HT-29 (cell line): ENCODE data around the gene LASP1. TPM values are rescaled to one million over a fixed set of nuclear protein-coding genes. Genes with fewer than 3 reads are reported as not detected.

ENCODE experiments used
- DNase-seq: peaks from one replicate; pipeline ENCODE4 v3.0.0-alpha.2; 2015; ENCODE audit warnings: low spot score
- total RNA-seq: library from RNA; depleted of rRNA; stranded (reverse); fragments of >200 nt; shearing (Covaris generic); gene quantifications from 2 replicates; pipeline ENCODE4 v1.2.3, GENCODE V29; 2014; rRNA removed

LASP1 gene, protein sequence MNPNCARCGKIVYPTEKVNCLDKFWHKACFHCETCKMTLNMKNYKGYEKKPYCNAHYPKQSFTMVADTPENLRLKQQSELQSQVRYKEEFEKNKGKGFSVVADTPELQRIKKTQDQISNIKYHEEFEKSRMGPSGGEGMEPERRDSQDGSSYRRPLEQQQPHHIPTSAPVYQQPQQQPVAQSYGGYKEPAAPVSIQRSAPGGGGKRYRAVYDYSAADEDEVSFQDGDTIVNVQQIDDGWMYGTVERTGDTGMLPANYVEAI
- 266 and 279 TPM in 2 replicates for total RNA-seq

- DNase-seq: peak; percentile 97
Observed at GRCh38 chr17:38869526-38870258, at the start of gene LASP1. LASP1 (plus strand) TSS chr17:38870058; CDS start chr17:38870190, 132 bp downstream.

- DNase-seq: peak; percentile 100
Observed at GRCh38 chr17:38824899-38825761, 44.7 kb upstream of the LASP1 start, which contains the start of gene CWC25. CWC25 (minus strand) TSS chr17:38825321; CDS start chr17:38825183, 138 bp downstream.

GRCh38 chr17:38825762-38826247 is 44.1 kb upstream of the LASP1 start:
- no peak for DNase-seq

- DNase-seq: peak; percentile 94
Observed at GRCh38 chr17:38844261-38844757, 25.5 kb upstream of the LASP1 start.

DNA sequence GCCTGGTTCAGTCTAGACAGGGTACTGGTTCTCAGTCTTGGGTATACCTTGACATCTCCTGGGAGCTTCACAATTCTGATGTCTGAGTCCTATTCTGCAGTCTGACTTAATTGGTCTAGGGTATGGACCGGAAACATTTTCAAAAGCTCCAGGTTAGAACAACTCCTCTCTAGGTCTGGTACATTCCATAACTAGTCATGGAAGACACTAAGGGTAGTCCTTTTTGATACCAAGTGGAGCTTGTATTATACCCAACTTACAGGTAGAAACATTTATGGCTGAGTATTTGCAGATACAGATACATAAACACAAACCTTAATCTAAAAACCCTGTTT is 21.3 kb upstream of the LASP1 start:
- DNase-seq: no peak

DNA sequence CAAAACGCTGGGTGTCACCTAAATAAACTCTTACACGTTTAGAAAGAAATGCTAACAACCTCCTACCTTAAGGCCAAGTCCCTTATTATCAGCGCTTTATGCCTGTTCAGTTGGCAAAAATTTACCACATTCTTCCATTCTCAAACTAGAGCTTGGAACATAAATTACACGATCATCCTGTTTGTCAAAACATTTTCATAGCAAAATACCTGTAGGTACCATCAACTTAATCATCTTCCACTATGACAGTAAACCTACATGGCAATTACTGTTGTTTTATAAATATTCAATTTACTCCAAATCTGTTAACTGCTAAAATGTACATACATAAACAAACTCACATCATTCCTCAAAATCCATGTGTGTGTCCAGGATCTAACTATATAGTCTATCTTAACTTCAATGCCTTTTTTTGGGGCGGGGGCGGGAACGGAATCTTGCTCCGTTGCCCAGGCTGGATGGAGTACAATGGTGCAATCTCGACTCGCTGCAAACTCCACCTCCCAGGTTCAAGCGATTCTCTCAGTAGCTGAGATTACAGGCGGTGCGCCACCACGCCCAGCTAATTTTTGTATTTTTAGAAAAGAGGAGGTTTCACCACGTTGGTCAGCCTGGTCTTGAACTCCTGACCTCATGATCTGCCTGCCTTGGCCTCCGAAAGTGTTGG is 20.8 kb upstream of the LASP1 start:
- no peak for DNase-seq

DNA sequence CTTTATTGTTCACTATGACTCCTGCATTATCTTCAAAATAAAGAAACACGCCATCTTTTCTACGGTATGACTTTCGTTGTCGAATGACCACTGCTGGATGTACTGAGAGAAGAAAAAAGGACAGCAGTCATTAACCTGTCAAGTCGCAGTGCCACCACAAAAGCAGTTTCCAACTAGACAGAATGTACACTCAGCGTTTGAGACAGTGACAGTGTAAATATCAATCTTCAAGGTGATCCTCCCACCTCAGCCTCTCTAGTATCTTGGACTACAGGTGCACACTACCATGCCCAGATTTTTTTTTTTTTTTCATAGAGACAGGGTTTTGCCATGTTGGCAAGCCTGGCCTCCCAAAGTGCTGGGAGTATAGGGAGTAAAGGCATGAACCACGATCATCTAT is 19.5 kb upstream of the LASP1 start:
- no peak for DNase-seq

GRCh38 chr17:38851434-38851833 is 18.4 kb upstream of the LASP1 start:
- no peak for DNase-seq

DNA sequence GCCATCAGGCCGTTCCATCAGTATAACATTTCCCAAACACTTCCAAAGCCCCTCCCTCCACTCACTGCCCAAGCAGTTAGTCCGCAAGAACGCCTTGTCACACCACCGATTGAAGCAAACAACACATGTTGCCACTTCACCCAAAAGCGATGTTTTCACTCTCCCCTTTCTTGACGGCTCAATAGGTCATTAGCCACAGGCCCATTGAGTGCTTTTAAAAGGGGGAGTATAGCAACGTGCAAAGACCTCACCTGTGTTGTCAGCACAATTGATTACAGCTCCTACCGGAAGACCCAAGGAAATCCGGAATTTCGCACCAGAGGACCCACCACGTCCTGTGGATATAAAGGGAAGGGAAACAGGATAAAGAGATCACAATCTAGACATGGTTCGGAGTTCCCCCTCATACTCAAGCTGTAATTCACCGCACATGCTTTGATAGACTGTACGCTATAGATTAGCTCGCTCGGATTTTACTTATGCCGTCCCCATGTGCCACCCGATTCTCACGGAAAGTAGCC is 17.0 kb upstream of the LASP1 start:
- peak; percentile 60 for DNase-seq

- peak; percentile 100 for DNase-seq
Observed at GRCh38 chr17:38853292-38854219, 16.3 kb upstream of the LASP1 start, which contains the start of gene RPL23. RPL23 (minus strand) TSS chr17:38853721; CDS start chr17:38853710, 11 bp downstream.

- DNase-seq: peak; percentile 87
Observed at GRCh38 chr17:38855101-38855714, 14.7 kb upstream of the LASP1 start.

- DNase-seq: no peak
Observed at GRCh38 chr17:38857271-38857670, 12.6 kb upstream of the LASP1 start.

DNA sequence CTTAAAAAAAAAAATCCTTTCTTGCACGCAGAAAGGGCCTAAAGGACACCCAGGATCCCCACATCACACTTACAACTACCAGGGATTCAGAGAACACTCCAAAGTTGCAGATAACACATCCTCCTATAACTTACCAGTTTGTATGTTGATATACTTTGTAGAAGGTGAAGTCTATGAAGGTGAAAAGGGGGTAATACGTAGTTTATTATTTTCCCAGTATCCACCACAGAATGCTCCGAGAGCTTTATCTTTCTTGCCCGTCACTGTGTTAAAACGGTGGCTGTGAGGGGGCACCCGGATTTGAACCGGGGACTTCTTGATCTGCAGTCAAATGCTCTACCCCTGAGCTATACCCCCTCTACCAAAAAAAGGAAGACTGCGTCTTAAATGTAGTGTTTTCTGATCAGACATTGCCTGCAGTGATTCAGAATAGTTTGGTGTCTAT is 8.4 kb upstream of the LASP1 start:
- no peak for DNase-seq

- peak; percentile 71 for DNase-seq
Observed at GRCh38 chr17:38864636-38865398, 5.0 kb upstream of the LASP1 start.

GRCh38 chr17:38867179-38867967 is 2.5 kb upstream of the LASP1 start:
- DNase-seq: peak; percentile 96

- peak; percentile 88 for DNase-seq
Observed at GRCh38 chr17:38867968-38868816, 1.7 kb upstream of the LASP1 start.
